OCI-LY1 (cell line): ENCODE results near the gene MYBPHL.

Source experiments
- CTCF ChIP-seq: fragments of 200-600 bp; sonication (generic), shearing (Covaris generic); IDR thresholded peaks from 2 replicates; pipeline ENCODE4 v1.5.1; 2017; ENCODE audit warnings: mild to moderate bottlenecking, antibody characterized with exemption, low read length, moderate library complexity, mixed read lengths
- EZH2 ChIP-seq: fragments of 200-600 bp; sonication (generic), shearing (Covaris generic); IDR thresholded peaks from 2 replicates; pipeline ENCODE4 v1.8.0; 2017; ENCODE audit warnings: borderline replicate concordance, mixed run types, mild to moderate bottlenecking, antibody characterized with exemption, low read length, moderate library complexity, mixed read lengths

DNA sequence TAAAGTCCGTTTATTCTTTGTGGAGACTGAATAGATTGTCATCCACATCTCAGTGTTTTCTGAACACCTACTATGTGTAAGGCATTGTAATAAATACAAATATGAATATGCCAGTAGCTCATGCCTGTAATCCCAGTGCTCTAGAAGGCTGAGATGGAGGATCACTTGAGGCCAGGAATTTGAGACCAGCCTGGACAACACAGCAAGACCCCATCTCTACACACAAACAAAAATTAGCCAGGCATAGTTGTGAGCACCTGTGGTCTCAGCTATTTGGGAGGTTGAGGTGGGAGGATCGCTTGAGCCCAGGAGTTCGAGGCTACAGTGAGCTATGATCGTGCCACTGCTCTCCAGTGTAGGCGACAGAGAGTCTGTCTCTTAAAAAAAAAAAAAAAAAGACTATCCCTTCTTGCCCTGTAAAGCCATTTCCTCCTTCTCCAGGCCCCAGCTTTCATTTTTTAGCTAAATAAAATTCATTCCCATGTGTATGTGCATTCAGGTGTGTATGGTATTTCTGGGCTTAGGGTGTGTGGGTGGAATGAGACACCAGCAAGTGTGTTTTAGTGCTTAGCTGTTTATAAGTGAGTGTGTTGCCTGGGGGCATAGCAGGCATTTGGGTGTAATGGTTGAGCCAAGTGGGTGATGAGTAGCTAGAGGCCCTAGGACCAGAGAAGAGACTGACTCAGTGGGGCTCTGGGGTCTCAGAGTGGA is 49.7 kb downstream of the MYBPHL start:
- TF ChIP-seq CTCF (no peak), EZH2 (no peak)
